K562 (cell line): Measurements from ENCODE around the gene YBX2. TPM values are rescaled to one million over a fixed set of nuclear protein-coding genes. Genes with fewer than 3 reads are reported as not detected.

Experiments
- ATAC-seq: fragments of 200-7000 bp; cut with Tn5 transposase; 3 replicates; pipeline ENCODE4 v1.9.1; 2020; ENCODE audit warnings: moderate library complexity
- BruUV-seq: library from RNA; stranded (reverse); fragments of 400-500 nt; replicated peaks from 2 replicates; lab custom pipeline; 2021; lab: Mats Ljungman, UMichigan
- CTCF ChIA-PET: fragments of 300-600 bp; formaldehyde crosslinking; extraction: SDS; loops from one replicate; lab custom pipeline; 2021; ENCODE audit warnings: low intra/inter-chr PET ratio; lab: Yijun Ruan, JAX
- POLR2A ChIA-PET: fragments of 300-600, 350-650 bp; sonication (Branson Sonifier 250); formaldehyde crosslinking; extraction: SDS; loops from one replicate; lab custom pipeline; 2021; ENCODE audit warnings: antibody characterized with exemption, inconsistent platforms; lab: Yijun Ruan, JAX
- DNase-seq, 4 experiments: peaks; one replicate each; pipeline versions ENCODE4 v3.0.0 to v3.0.0-alpha.2; 2011 to 2018; ENCODE audit warnings: low spot score in 3 of 4, mixed read lengths in 3 of 4; ENCODE audit errors: extremely low read depth in 1 of 4
- FAIRE-seq: peaks from 2 replicates; lab custom pipeline; 2011; peaks lifted over from hg19 to GRCh38; lab: Jason Lieb, UNC
- H2AFZ ChIP-seq: 2 replicates; pipeline ENCODE4 v1.6.0; 2011; ENCODE audit warnings: low read depth, low read length, control low read depth, inconsistent platforms
- H3K27ac ChIP-seq: fragments of 200-600 bp; 3 replicates; pipeline ENCODE4 v1.8.0; 2011; ENCODE audit warnings: low read depth, mild to moderate bottlenecking, control low read depth, inconsistent platforms, low read length, moderate library complexity, mixed read lengths; ENCODE audit errors: extremely low read depth
- H3K27me3 ChIP-seq, 2 experiments: fragments of 300-600 bp in 1 of 2; 2 replicates in 1 of 2; 3 replicates in 1 of 2; pipeline versions ENCODE4 v1.6.0 to v1.8.0; 2011; ENCODE audit warnings: inconsistent platforms in 2 of 2, low read length in 2 of 2, mild to moderate bottlenecking in 1 of 2, mixed read lengths in 1 of 2, moderate library complexity in 1 of 2; ENCODE audit not compliant: control insufficient read depth in 2 of 2, insufficient read depth in 2 of 2
- H3K36me3 ChIP-seq: fragments of 300-600 bp; 3 replicates; pipeline ENCODE4 v1.8.0; 2011; ENCODE audit warnings: mild to moderate bottlenecking, low read length, inconsistent platforms; ENCODE audit not compliant: control insufficient read depth, insufficient read depth
- H3K4me1 ChIP-seq, 2 experiments: fragments of 200-600 bp in 1 of 2; replicated peaks in 1 of 2; 2 replicates in 1 of 2; 3 replicates in 1 of 2; pipeline versions ENCODE4 v1.5.1 to v1.8.0; 2011; ENCODE audit warnings: inconsistent platforms in 2 of 2, low read length in 2 of 2, mild to moderate bottlenecking in 1 of 2, mixed read lengths in 1 of 2, moderate library complexity in 1 of 2; ENCODE audit not compliant: control insufficient read depth in 2 of 2, insufficient read depth in 2 of 2
- H3K4me2 ChIP-seq: 2 replicates; pipeline ENCODE4 v1.6.1; 2011; ENCODE audit warnings: low read length, control low read depth, inconsistent platforms, mixed read lengths; ENCODE audit not compliant: insufficient read depth
- H3K4me3 ChIP-seq: fragments of 200-600 bp; sonication (generic), shearing (Covaris generic); 2 replicates; pipeline ENCODE4 v1.5.1; 2016; ENCODE audit warnings: control low read depth, inconsistent platforms
- H3K79me2 ChIP-seq: fragments of 200-600 bp; 3 replicates; pipeline ENCODE4 v1.8.0; 2011; ENCODE audit warnings: low read length, inconsistent platforms; ENCODE audit not compliant: control insufficient read depth, insufficient read depth
- H3K9ac ChIP-seq, 2 experiments: 2 replicates each; pipeline versions ENCODE4 v1.6.0 to v1.6.1; 2011; ENCODE audit warnings: low read depth in 2 of 2, low read length in 2 of 2, control low read depth in 1 of 2, inconsistent platforms in 1 of 2, mild to moderate bottlenecking in 1 of 2, mixed read lengths in 1 of 2; ENCODE audit not compliant: insufficient read depth in 1 of 2
- H3K9me1 ChIP-seq: one replicate; pipeline ENCODE4 v1.6.0; 2011; ENCODE audit warnings: inconsistent platforms, mild to moderate bottlenecking, low read length, moderate library complexity; ENCODE audit not compliant: control insufficient read depth, insufficient read depth
- H3K9me3 ChIP-seq: replicated peaks from 2 replicates; pipeline ENCODE4 v1.5.1; 2011; ENCODE audit warnings: low read depth, low read length, inconsistent platforms; ENCODE audit not compliant: control insufficient read depth, insufficient read depth
- H4K20me1 ChIP-seq: replicated peaks from 2 replicates; pipeline ENCODE4 v1.6.1; 2011; ENCODE audit warnings: low read length, inconsistent platforms, mixed read lengths; ENCODE audit not compliant: control insufficient read depth, insufficient read depth
- ARNT ChIP-seq, 2 experiments: fragments of 450-650 bp; IDR thresholded peaks; 2 replicates each; pipeline ENCODE4 v1.6.1; 2016; ENCODE audit warnings: mild to moderate bottlenecking in 1 of 2
- CBX1 ChIP-seq: sonication (generic); IDR thresholded peaks from 2 replicates; pipeline ENCODE4 v1.6.1; 2016; ENCODE audit warnings: antibody characterized with exemption, low read depth, mild to moderate bottlenecking
- FOS ChIP-seq: IDR thresholded peaks from 3 replicates; pipeline ENCODE4 v1.6.1; 2011; ENCODE audit not compliant: insufficient read length; ENCODE audit errors: extremely low read depth
- FOXA3 ChIP-seq, 2 experiments: fragments of 450-650 bp in 1 of 2; sonication (generic) in 1 of 2; formaldehyde crosslinking; IDR thresholded peaks in 1 of 2; conservative IDR thresholded peaks in 1 of 2; 2 replicates each; pipeline versions ENCODE4 v1.4.0 to v1.8.0; 2020 to 2022; ENCODE audit warnings: mild to moderate bottlenecking in 2 of 2, missing genetic modification reagents in 1 of 2
- FOXK1 ChIP-seq: sonication (generic); formaldehyde crosslinking; IDR thresholded peaks from 2 replicates; pipeline ENCODE4 v1.8.0; 2022; ENCODE audit warnings: missing genetic modification reagents, mild to moderate bottlenecking, borderline replicate concordance
- ILK ChIP-seq: fragments of 450-650 bp; IDR thresholded peaks from 2 replicates; pipeline ENCODE4 v1.6.1; 2016; ENCODE audit warnings: missing genetic modification characterization, low read depth, mild to moderate bottlenecking, missing compliant biosample characterization, moderate library complexity, borderline replicate concordance
- KDM5B ChIP-seq: fragments of 200-600 bp; sonication (generic); IDR thresholded peaks from 2 replicates; pipeline ENCODE4 v1.6.1; 2012; ENCODE audit warnings: low read depth, mild to moderate bottlenecking, moderate library complexity, low read length, control low read depth, inconsistent platforms; ENCODE audit not compliant: insufficient replicate concordance
- KLF1 ChIP-seq: fragments of 450-650 bp; IDR thresholded peaks from 2 replicates; pipeline ENCODE4 v1.6.1; 2016; ENCODE audit warnings: missing genetic modification characterization, missing compliant biosample characterization
- NFATC3 ChIP-seq: fragments of 450-650 bp; IDR thresholded peaks from 2 replicates; pipeline ENCODE4 v1.6.1; 2017; ENCODE audit warnings: mild to moderate bottlenecking
- NFYB ChIP-seq: IDR thresholded peaks from 2 replicates; pipeline ENCODE4 v1.6.1; 2011; ENCODE audit warnings: mild to moderate bottlenecking, moderate library complexity; ENCODE audit not compliant: insufficient read length; ENCODE audit errors: extremely low read depth
- POLR3A ChIP-seq: IDR thresholded peaks from 2 replicates; pipeline ENCODE4 v1.6.1; 2011; ENCODE audit warnings: borderline replicate concordance, mild to moderate bottlenecking, moderate library complexity; ENCODE audit not compliant: insufficient read length, insufficient read depth; ENCODE audit errors: extremely low read depth
- RAD51 ChIP-seq: fragments of 450-650 bp; IDR thresholded peaks from 2 replicates; pipeline ENCODE4 v1.7.1; 2016; ENCODE audit warnings: low read depth, mild to moderate bottlenecking, borderline replicate concordance
- ZFP30 ChIP-seq: fragments of 250-450 bp; sonication (Bioruptor Pico); IDR thresholded peaks from 2 replicates; pipeline ENCODE4 v1.8.0; 2022; ENCODE audit warnings: moderate library complexity, mild to moderate bottlenecking, inconsistent platforms, borderline replicate concordance
- ZFP36 ChIP-seq: fragments of 150-350 bp; IDR thresholded peaks from 2 replicates; pipeline ENCODE4 v1.6.1; 2018; ENCODE audit warnings: low read length, low read depth; ENCODE audit not compliant: partially characterized antibody
- ZNF583 ChIP-seq: fragments of 250-450 bp; sonication (Bioruptor Pico); IDR thresholded peaks from 2 replicates; pipeline ENCODE4 v1.4.0; 2020
- WGBS: fragments of 100-300 bp; shearing (Covaris generic); methylation state at CpG from one replicate; pipeline ENCODE4 v1.1.6; 2016; ENCODE audit warnings: low coverage, mixed read lengths; ENCODE audit not compliant: insufficient coverage; ENCODE audit errors: missing lambda C conversion rate; 5-methylcytosine and 5-hydroxymethylcytosine counted together
- in situ Hi-C: fragments of 300-500 bp; cut with MboI; formaldehyde crosslinking; loops from 4 replicates; pipeline ENCODE4 v1.15.0; 2018; ENCODE audit warnings: inconsistent platforms, mixed read lengths
- intact Hi-C: fragments of 100-400 bp; cut with micrococcal nuclease; formaldehyde crosslinking; loops from 2 replicates; pipeline ENCODE4 v1.14.2; 2022
- polyA plus RNA-seq, 8 experiments: library from polyadenylated mRNA; depleted of rRNA in 4 of 8; stranded (reverse) in 5 of 8; unstranded in 3 of 8; fragments of >200 nt; fragmentation: Nextera tagmentation in 2 of 8; fragmentation: Illumina TruSeq in 1 of 8; extraction: Ambion mirVana in 2 of 8; extraction: Trizol in 1 of 8; gene quantifications; 2 replicates each; pipeline versions ENCODE4 v1.2.1 to v1.2.3, GENCODE V29; 2011 to 2014; ENCODE audit warnings: inconsistent platforms in 1 of 8, missing spikeins in 1 of 8
- total RNA-seq, 7 experiments: library from RNA; depleted of rRNA in 6 of 7; stranded (reverse); fragments of >200 nt in 6 of 7; fragmentation: Illumina TruSeq in 2 of 7; extraction: Trizol in 2 of 7; gene quantifications; 2 replicates each; pipeline versions ENCODE4 v1.2.1 to v1.2.3, GENCODE V29; 2011 to 2021; ENCODE audit warnings: low replicate concordance in 1 of 7
- TF ChIP-seq, protein P1 (sequence below): sonication (generic); formaldehyde crosslinking; IDR thresholded peaks from 2 replicates; pipeline ENCODE4 v1.9.0; 2022; ENCODE audit warnings: mild to moderate bottlenecking, missing genetic modification reagents
- TF ChIP-seq, protein P2 (sequence below): fragments of 450-650 bp; formaldehyde crosslinking; IDR thresholded peaks from 2 replicates; pipeline ENCODE4 v1.4.0; 2022; ENCODE audit warnings: mild to moderate bottlenecking, moderate library complexity
- TF ChIP-seq, protein P3 (sequence below): IDR thresholded peaks from 2 replicates; pipeline ENCODE4 v1.6.1; 2014; ENCODE audit warnings: antibody characterized with exemption
- TF ChIP-seq, protein P4 (sequence below): sonication (generic); formaldehyde crosslinking; IDR thresholded peaks from 2 replicates; pipeline ENCODE4 v1.8.0; 2022; ENCODE audit warnings: mild to moderate bottlenecking, low read depth, missing genetic modification reagents

The YBX2 gene
- total and polyA plus RNA-seq, 9 of the 15 experiments (the other 6 are each of a cell fraction or from before 2014, with no cell fraction given) = 0.03 to 0.59 (median 0.27) TPM; not detected in 6

DNA sequence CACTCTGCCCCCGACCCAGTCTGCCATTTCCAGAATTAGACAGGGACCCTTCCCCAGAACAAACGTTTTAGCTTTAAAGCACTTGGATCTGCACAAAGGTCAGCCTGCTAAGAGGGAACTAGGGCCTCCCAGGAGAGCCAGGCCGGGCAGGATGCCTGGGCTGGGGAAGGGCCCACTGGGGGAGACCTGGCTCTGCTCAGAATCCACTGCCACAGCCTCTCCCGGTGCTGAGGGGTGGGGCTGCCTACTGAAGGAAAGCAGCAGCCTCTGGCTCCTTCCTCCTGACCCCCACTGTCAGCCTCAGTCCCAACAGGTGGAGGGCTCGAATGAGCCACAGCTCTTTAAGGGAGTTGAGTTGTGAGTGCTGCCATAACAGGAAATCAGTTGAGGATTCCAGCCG lies 1.7 kb downstream of the YBX2 start (continued):
- TF ChIP-seq FOXA3 (CRISPR knock-in tag; conservative IDR thresholded peaks at IDR 0.05 in 1 of 2, IDR thresholded peaks at IDR 0.05 in 1 of 2) = no peak

DNA sequence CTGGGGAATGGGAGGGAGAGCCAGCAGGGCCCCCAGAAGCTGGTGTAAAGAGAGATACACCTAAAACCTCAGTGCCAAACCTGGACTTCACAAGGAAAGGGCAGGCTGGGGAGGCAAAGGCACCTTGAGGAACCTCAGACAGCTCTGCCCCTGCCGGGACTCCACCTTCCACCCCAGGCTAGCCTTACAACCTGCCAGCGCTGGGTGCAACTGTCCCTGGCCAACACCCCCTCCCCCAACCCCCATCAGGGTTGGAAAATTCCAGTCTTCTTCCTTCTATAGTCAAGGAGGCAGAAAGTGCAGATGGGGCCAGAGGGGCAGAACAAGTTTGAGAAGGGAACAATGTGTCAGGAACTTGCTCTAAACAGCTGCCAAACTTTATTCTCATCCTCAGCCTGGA lies 2.2 kb downstream of the YBX2 start:
- FAIRE-seq = no peak
- intact Hi-C loops = no loop called here
- H3K4me1 ChIP-seq = peaks cover 17 to 53% of the 10 kb centered on the region in 2 experiments
- no peaks in the 10 kb centered on the region for H3K9me3 ChIP-seq
- no peak overlapping the region for H2AFZ ChIP-seq
- ATAC-seq = no peak
- WGBS = 20% methylated on average over 2 of the region's 2 CpGs
- no peaks in the 10 kb centered on the region for H3K79me2 ChIP-seq
- no peak overlapping the region for H3K4me3 ChIP-seq
- H4K20me1 ChIP-seq = no peaks in the 10 kb centered on the region
- no peak overlapping the region for H3K27ac ChIP-seq
- POLR2A ChIA-PET = no interaction called here
- H3K27me3 ChIP-seq = no peaks in the 10 kb centered on the region
- BruUV-seq = no TSS peak
- CTCF ChIA-PET = no interaction called here
- no peaks in the 10 kb centered on the region for H3K36me3 ChIP-seq
- H3K9me1 ChIP-seq = no peaks in the 10 kb centered on the region
- no peak overlapping the region for H3K4me2 ChIP-seq
- in situ Hi-C loops = no loop called here
- DNase-seq = no peak
- no peak overlapping the region; a peak in 1 of 4 replicates for H3K9ac ChIP-seq
- TF ChIP-seq ILK (tag) = no peak
- no peak for TF ChIP-seq ZNF583
- no peak for TF ChIP-seq FOS
- TF ChIP-seq POLR3A = no peak
- TF ChIP-seq RAD51 = no peak
- TF ChIP-seq, protein P1, sequence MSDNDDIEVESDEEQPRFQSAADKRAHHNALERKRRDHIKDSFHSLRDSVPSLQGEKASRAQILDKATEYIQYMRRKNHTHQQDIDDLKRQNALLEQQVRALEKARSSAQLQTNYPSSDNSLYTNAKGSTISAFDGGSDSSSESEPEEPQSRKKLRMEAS = no peak
- TF ChIP-seq CBX1 = no peak
- TF ChIP-seq NFATC3 = no peak
- no peak for TF ChIP-seq KDM5B
- TF ChIP-seq KLF1 (tag) = no peak
- no peak for TF ChIP-seq ARNT (IDR thresholded peaks at IDR 0.05)
- TF ChIP-seq, protein P2, sequence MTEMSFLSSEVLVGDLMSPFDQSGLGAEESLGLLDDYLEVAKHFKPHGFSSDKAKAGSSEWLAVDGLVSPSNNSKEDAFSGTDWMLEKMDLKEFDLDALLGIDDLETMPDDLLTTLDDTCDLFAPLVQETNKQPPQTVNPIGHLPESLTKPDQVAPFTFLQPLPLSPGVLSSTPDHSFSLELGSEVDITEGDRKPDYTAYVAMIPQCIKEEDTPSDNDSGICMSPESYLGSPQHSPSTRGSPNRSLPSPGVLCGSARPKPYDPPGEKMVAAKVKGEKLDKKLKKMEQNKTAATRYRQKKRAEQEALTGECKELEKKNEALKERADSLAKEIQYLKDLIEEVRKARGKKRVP (CRISPR knock-in tag) = no peak
- TF ChIP-seq, protein P3, sequence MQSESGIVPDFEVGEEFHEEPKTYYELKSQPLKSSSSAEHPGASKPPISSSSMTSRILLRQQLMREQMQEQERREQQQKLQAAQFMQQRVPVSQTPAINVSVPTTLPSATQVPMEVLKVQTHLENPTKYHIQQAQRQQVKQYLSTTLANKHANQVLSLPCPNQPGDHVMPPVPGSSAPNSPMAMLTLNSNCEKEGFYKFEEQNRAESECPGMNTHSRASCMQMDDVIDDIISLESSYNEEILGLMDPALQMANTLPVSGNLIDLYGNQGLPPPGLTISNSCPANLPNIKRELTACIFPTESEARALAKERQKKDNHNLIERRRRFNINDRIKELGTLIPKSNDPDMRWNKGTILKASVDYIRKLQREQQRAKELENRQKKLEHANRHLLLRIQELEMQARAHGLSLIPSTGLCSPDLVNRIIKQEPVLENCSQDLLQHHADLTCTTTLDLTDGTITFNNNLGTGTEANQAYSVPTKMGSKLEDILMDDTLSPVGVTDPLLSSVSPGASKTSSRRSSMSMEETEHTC = no peak
- TF ChIP-seq ZFP36 = no peak
- TF ChIP-seq, protein P4, sequence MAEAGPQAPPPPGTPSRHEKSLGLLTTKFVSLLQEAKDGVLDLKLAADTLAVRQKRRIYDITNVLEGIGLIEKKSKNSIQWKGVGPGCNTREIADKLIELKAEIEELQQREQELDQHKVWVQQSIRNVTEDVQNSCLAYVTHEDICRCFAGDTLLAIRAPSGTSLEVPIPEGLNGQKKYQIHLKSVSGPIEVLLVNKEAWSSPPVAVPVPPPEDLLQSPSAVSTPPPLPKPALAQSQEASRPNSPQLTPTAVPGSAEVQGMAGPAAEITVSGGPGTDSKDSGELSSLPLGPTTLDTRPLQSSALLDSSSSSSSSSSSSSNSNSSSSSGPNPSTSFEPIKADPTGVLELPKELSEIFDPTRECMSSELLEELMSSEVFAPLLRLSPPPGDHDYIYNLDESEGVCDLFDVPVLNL (CRISPR knock-in tag) = no peak
- no peak for TF ChIP-seq ZFP30 (CRISPR knock-in tag)
- no peak for TF ChIP-seq FOXK1 (CRISPR knock-in tag)
- no peak for TF ChIP-seq NFYB
